Measurements from ENCODE around the gene BACE1.
"Not testable (repeated sequence)": the region's sequence is repeated elsewhere in the genome, so short reads cannot be mapped to it uniquely, and the experiment has no call there.

Gene BACE1

GRCh38 chr11:117272175-117272574 is 43.9 kb downstream of the BACE1 start:
- DNase-seq: not testable (repeated sequence)

- DNase-seq: no peak
These were observed 44.8 kb downstream of the BACE1 start for GRCh38 chr11:117271208-117271607.

- no peak for DNase-seq
These were observed 46.2 kb downstream of the BACE1 start for GRCh38 chr11:117269856-117270255.

DNA sequence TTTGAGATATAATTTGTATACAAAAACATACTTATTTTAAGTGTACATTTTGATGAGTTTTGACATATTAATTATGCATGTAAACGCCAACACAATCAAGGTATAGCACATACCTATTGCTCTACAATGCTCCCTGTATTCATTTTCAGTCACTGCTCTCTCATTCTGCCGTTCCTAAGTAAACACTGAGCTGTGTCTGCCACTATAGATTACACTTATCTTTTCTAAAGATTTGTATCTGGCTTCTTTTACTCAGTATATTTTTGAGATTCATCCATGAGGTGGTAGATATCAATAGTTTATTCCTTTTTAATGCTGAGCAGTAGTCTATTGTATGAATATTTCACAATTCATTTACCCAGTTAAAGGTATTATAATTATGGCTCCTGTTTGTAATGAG is 50.3 kb downstream of the BACE1 start:
- no peak for DNase-seq

DNA sequence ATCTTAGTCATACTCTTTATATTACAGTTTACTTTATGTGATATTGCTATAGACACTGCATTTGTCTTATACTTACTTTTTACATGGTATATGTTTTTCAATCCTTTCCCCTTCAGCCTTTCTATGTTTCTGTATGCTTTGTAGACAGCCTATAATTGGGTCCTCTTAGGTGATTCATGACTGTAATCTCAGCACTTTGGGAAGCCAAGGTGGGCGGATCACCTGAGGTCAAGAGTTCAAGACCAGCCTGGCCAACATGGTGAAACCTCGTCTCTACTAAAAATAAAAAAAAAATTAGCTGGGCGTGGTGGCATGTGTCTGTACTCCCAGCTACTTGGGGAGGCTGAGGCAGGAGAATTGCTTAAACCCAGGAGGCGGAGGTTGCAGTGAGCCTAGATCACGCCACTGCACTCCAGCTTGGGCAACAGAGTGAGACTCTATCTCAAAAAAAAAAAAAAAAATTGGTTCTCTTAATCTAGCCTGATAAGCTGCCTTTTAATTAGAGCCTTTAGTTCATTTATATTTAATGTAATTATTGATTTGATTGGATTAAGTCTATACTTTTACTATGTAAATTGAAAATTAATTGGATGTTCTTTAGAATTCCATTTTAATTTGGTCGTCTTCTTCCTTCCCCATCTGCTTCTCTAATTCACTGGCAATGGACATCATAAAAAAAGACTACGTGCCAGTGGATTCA is 51.3 kb downstream of the BACE1 start:
- not testable (repeated sequence) for DNase-seq

DNA sequence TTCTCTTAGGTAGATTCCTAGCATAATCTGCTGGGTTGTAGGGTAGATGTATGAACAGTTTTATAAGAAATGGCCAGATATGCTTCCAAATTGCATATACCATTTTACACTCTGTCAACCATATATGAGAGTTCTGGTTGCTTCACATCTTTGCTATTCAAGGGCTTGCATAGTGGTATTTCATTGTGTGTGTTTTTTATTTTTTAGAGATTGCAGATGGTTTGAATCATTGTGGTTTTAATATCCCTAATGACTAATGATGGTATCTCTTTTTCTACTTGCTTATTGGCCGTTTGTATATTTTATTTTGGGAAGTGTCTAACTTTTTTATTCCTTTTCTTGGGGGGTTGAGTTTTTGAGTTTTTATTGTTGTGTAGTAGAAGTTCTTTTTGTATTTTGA is 56.6 kb downstream of the BACE1 start:
- no peak for DNase-seq

GRCh38 chr11:117258576-117258975 is 57.5 kb downstream of the BACE1 start:
- no peak for DNase-seq

- DNase-seq: no peak
These were observed 59.5 kb downstream of the BACE1 start for GRCh38 chr11:117256573-117256972.

- DNase-seq: no peak
These were observed 60.1 kb downstream of the BACE1 start for GRCh38 chr11:117255966-117256365.

DNA sequence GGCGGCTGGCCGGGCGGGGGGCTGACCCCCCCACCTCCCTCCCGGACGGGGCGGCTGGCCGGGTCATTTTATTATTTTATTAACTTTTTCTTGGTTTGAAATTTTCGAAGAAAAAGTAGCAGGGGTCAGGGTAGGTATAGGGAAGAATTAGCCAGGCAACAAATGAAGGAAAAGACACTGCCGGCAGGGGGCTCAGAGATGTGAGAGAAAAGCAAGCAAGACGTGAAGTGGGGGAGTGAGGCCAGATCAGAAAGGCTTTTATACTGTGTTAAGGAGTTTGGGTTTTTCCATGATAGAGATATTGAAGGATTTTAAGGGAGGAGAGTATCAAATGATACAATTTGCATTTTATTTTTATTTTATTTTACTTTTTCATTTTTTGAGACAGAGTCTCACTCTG is 64.5 kb downstream of the BACE1 start:
- DNase-seq: no peak

DNA sequence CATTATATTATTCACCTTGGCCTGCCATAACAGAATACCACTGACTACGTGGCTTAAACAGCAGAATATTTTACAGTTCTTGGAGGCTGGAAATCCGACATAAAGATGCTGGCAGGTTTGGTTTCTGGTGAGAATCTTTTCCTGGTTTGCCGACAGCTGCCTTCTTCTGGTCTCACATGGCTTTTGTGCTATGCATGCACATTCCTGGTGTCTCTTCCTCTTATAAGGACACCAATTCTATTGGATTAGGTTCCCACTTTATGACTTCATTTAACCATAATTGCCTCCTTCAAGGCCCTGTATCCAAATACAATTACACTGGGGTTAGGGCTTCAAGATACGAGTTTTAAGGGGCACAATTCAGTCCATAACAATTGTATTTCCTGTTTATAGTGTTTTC is 66.5 kb downstream of the BACE1 start:
- no peak for DNase-seq

- no peak for DNase-seq
These were observed 67.7 kb downstream of the BACE1 start for GRCh38 chr11:117248341-117248740.

DNA sequence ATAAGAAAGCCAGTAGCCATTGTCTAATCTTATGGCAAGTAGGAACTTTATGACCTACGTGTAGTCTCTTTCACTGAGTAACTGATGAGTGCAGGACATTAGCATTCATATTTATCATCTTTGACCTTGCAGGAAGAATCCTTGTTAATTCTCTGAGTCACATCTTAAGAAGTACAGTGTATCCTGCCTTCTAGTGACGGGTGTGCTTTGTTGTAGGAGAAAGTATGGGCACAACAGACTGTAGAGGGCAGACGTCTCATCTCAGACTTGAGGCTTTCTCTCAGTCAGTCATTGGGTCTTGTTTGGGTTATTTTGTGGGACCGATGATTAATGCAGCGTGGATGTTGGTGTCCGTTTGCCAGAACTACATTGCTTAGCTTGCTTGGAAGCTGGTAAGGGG is 76.8 kb downstream of the BACE1 start:
- no peak for DNase-seq

- no peak for DNase-seq
These were observed 77.8 kb downstream of the BACE1 start for GRCh38 chr11:117238221-117238620.
